K562 (cell line): ENCODE data around the gene ZNF485.

Experiments
- GTF2F1 ChIP-seq: IDR thresholded peaks from 2 replicates; pipeline ENCODE4 v1.6.1; 2011; ENCODE audit warnings: low read depth, low read length, improper control_type of control experiment
- POLR2A ChIP-seq: fragments of 450-650 bp; conservative IDR thresholded peaks from 2 replicates; pipeline ENCODE4 v1.6.1; 2016
- RAD21 ChIP-seq, 2 experiments: fragments of 250-450 bp in 1 of 2; fragments of 450-650 bp in 1 of 2; sonication (Bioruptor Pico) in 1 of 2; formaldehyde crosslinking in 1 of 2; IDR thresholded peaks in 1 of 2; conservative IDR thresholded peaks in 1 of 2; 2 replicates each; pipeline versions ENCODE4 v1.4.0 to v1.8.0; 2020 to 2022; ENCODE audit warnings: mild to moderate bottlenecking in 2 of 2, moderate library complexity in 1 of 2
- ZFP36 ChIP-seq: fragments of 150-350 bp; IDR thresholded peaks from 2 replicates; pipeline ENCODE4 v1.6.1; 2018; ENCODE audit warnings: low read length, low read depth; ENCODE audit not compliant: partially characterized antibody
- ZKSCAN3 ChIP-seq: fragments of 250-450 bp; sonication (Bioruptor Pico); IDR thresholded peaks from 2 replicates; pipeline ENCODE4 v1.4.0; 2020
- ZNF24 ChIP-seq: fragments of 450-650 bp; IDR thresholded peaks from 2 replicates; pipeline ENCODE4 v1.6.1; 2016
- ZNF324 ChIP-seq: fragments of 250-450 bp; sonication (Bioruptor Pico); IDR thresholded peaks from 2 replicates; pipeline ENCODE4 v1.4.0; 2020; ENCODE audit warnings: mild to moderate bottlenecking
- TF ChIP-seq, protein P1 (sequence below), 3 experiments: IDR thresholded peaks in 2 of 3; conservative IDR thresholded peaks in 1 of 3; 2 replicates each; pipeline ENCODE4 v1.5.1; 2011 to 2012; ENCODE audit warnings: low read length in 3 of 3, mild to moderate bottlenecking in 3 of 3, control low read depth in 2 of 3, improper control_type of control experiment in 1 of 3, inconsistent platforms in 1 of 3, low read depth in 1 of 3, mixed read lengths in 1 of 3, moderate library complexity in 1 of 3; ENCODE audit not compliant: insufficient read depth in 2 of 3
- TF ChIP-seq, protein P2 (sequence below): fragments of 450-650 bp; formaldehyde crosslinking; IDR thresholded peaks from 2 replicates; pipeline ENCODE4 v1.4.0; 2020; ENCODE audit warnings: mild to moderate bottlenecking, mixed read lengths
- TF ChIP-seq, protein P3 (sequence below): fragments of 450-650 bp; IDR thresholded peaks from 2 replicates; pipeline ENCODE4 v1.6.1; 2016; ENCODE audit warnings: antibody characterized with exemption
- TF ChIP-seq, protein P4 (sequence below): sonication (generic); formaldehyde crosslinking; IDR thresholded peaks from 2 replicates; pipeline ENCODE4 v1.8.0; 2022; ENCODE audit warnings: mild to moderate bottlenecking, missing genetic modification reagents

DNA sequence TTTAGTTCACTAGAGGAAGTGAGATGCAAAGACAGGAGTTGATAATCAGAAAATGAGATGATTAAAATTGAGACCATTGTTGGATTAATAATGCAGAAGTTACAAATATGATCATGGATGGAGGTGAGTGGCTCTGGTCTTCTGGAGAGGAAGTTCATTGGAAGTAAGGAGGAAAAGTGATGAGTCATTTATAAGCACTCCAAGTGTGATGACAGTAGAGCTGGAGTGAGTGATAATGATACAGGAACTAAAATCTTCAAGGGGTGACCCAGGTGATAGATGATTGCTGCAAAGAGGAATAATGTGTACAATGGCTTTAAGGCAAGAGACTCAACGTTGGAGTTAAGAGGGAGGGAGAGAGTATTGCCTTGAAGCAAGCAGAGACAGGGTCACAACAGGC, 21.7 kb downstream of the ZNF485 start:
- TF ChIP-seq POLR2A (no peak), ZNF24 (no peak), ZFP36 (no peak), GTF2F1 (no peak), ZNF324 (CRISPR knock-in tag) (no peak), RAD21 (CRISPR knock-in tag; conservative IDR thresholded peaks at IDR 0.05 in 1 of 2, IDR thresholded peaks at IDR 0.05 in 1 of 2) (no peak), ZKSCAN3 (CRISPR knock-in tag) (no peak)
- TF ChIP-seq, protein P1, sequence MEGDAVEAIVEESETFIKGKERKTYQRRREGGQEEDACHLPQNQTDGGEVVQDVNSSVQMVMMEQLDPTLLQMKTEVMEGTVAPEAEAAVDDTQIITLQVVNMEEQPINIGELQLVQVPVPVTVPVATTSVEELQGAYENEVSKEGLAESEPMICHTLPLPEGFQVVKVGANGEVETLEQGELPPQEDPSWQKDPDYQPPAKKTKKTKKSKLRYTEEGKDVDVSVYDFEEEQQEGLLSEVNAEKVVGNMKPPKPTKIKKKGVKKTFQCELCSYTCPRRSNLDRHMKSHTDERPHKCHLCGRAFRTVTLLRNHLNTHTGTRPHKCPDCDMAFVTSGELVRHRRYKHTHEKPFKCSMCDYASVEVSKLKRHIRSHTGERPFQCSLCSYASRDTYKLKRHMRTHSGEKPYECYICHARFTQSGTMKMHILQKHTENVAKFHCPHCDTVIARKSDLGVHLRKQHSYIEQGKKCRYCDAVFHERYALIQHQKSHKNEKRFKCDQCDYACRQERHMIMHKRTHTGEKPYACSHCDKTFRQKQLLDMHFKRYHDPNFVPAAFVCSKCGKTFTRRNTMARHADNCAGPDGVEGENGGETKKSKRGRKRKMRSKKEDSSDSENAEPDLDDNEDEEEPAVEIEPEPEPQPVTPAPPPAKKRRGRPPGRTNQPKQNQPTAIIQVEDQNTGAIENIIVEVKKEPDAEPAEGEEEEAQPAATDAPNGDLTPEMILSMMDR (IDR thresholded peaks at IDR 0.05 in 2 of 3, conservative IDR thresholded peaks at IDR 0.05 in 1 of 3; ENCODE audit: insufficient read depth in 2 of 3, low read depth in 1 of 3, low read length in 3 of 3), result no peak
- TF ChIP-seq, protein P2, sequence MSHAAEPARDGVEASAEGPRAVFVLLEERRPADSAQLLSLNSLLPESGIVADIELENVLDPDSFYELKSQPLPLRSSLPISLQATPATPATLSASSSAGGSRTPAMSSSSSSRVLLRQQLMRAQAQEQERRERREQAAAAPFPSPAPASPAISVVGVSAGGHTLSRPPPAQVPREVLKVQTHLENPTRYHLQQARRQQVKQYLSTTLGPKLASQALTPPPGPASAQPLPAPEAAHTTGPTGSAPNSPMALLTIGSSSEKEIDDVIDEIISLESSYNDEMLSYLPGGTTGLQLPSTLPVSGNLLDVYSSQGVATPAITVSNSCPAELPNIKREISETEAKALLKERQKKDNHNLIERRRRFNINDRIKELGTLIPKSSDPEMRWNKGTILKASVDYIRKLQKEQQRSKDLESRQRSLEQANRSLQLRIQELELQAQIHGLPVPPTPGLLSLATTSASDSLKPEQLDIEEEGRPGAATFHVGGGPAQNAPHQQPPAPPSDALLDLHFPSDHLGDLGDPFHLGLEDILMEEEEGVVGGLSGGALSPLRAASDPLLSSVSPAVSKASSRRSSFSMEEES, result no peak
- TF ChIP-seq, protein P3, sequence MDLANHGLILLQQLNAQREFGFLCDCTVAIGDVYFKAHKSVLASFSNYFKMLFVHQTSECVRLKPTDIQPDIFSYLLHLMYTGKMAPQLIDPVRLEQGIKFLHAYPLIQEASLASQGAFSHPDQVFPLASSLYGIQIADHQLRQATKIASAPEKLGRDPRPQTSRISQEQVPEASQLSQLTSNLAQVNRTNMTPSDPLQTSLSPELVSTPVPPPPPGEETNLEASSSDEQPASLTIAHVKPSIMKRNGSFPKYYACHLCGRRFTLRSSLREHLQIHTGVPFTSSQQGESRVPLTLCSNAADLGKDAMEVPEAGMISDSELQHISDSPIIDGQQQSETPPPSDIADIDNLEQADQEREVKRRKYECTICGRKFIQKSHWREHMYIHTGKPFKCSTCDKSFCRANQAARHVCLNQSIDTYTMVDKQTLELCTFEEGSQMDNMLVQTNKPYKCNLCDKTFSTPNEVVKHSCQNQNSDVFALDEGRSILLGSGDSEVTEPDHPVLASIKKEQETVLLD, result no peak
- TF ChIP-seq, protein P4, sequence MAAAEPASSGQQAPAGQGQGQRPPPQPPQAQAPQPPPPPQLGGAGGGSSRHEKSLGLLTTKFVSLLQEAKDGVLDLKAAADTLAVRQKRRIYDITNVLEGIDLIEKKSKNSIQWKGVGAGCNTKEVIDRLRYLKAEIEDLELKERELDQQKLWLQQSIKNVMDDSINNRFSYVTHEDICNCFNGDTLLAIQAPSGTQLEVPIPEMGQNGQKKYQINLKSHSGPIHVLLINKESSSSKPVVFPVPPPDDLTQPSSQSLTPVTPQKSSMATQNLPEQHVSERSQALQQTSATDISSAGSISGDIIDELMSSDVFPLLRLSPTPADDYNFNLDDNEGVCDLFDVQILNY, result no peak
